ENCODE data around the gene ESPN. TPM values are rescaled to one million over a fixed set of nuclear protein-coding genes. Genes with fewer than 3 reads are reported as not detected.
"Not testable (repeated sequence)": the region's sequence is repeated elsewhere in the genome, so short reads cannot be mapped to it uniquely, and the experiment has no call there.

ESPN gene
- not detected for polyA plus RNA-seq (2013, experiment 1 of 2; ENCODE audit: insufficient read length)
- 0.17 TPM for polyA plus RNA-seq (2013, experiment 2 of 2; ENCODE audit: insufficient read length)

GRCh38 chr1:6424619-6425593 lies at the start of gene ESPN:
TSS of gene ESPN (plus strand) at chr1:6424776. CDS start at chr1:6424956, 180 bp downstream.
- DNase-seq: no peak

- DNase-seq: no peak
These were observed 46.4 kb upstream of the ESPN start for GRCh38 chr1:6378096-6378746.

- DNase-seq: no peak
These were observed 44.5 kb upstream of the ESPN start for GRCh38 chr1:6380037-6380436.

GRCh38 chr1:6384135-6384534 lies 40.4 kb upstream of the ESPN start:
- DNase-seq: no peak

- DNase-seq: no peak
These were observed 39.6 kb upstream of the ESPN start for GRCh38 chr1:6384962-6385361.

- peak; percentile 69 for DNase-seq
These were observed 38.9 kb upstream of the ESPN start for GRCh38 chr1:6385488-6386191.

GRCh38 chr1:6386371-6386949 lies 38.1 kb upstream of the ESPN start:
- DNase-seq: peak; percentile 42

GRCh38 chr1:6389971-6390370 lies 34.6 kb upstream of the ESPN start:
- DNase-seq: no peak

GRCh38 chr1:6391951-6392808 lies 32.4 kb upstream of the ESPN start:
- no peak for DNase-seq

- no peak for DNase-seq
These were observed 31.7 kb upstream of the ESPN start for GRCh38 chr1:6392809-6393399.

GRCh38 chr1:6393400-6394187 lies 31.0 kb upstream of the ESPN start, which contains the start of gene ACOT7:
TSS of gene ACOT7 (minus strand) at chr1:6393767. CDS start at chr1:6393399, 368 bp downstream.
- DNase-seq: peak; percentile 84

GRCh38 chr1:6395130-6395529 lies 29.4 kb upstream of the ESPN start:
- not testable (repeated sequence) for DNase-seq

GRCh38 chr1:6395781-6396244 lies 28.8 kb upstream of the ESPN start:
- DNase-seq: not testable (repeated sequence)

GRCh38 chr1:6396998-6397397 lies 27.6 kb upstream of the ESPN start:
- DNase-seq: no peak

- DNase-seq: no peak
These were observed 26.6 kb upstream of the ESPN start for GRCh38 chr1:6397844-6398441.

- DNase-seq: no peak
These were observed 25.3 kb upstream of the ESPN start for GRCh38 chr1:6399294-6399693.

GRCh38 chr1:6401673-6402072 lies 22.9 kb upstream of the ESPN start:
- DNase-seq: no peak

- DNase-seq: no peak
These were observed 16.6 kb upstream of the ESPN start for GRCh38 chr1:6408023-6408422.

GRCh38 chr1:6409053-6409452 lies 15.5 kb upstream of the ESPN start:
- no peak for DNase-seq

- DNase-seq: no peak
These were observed 14.8 kb upstream of the ESPN start for GRCh38 chr1:6409733-6410132.

Data from fibroblast of skin of abdomen (primary cell).